CD4-positive, alpha-beta T cell treated with Interleukin-4 for 4 hours (primary cell): ENCODE measurements around the gene CXCL12.

Experiments
- DNase-seq: peaks from one replicate; pipeline ENCODE4 v3.0.0-alpha.2; 2020

Gene CXCL12

DNA sequence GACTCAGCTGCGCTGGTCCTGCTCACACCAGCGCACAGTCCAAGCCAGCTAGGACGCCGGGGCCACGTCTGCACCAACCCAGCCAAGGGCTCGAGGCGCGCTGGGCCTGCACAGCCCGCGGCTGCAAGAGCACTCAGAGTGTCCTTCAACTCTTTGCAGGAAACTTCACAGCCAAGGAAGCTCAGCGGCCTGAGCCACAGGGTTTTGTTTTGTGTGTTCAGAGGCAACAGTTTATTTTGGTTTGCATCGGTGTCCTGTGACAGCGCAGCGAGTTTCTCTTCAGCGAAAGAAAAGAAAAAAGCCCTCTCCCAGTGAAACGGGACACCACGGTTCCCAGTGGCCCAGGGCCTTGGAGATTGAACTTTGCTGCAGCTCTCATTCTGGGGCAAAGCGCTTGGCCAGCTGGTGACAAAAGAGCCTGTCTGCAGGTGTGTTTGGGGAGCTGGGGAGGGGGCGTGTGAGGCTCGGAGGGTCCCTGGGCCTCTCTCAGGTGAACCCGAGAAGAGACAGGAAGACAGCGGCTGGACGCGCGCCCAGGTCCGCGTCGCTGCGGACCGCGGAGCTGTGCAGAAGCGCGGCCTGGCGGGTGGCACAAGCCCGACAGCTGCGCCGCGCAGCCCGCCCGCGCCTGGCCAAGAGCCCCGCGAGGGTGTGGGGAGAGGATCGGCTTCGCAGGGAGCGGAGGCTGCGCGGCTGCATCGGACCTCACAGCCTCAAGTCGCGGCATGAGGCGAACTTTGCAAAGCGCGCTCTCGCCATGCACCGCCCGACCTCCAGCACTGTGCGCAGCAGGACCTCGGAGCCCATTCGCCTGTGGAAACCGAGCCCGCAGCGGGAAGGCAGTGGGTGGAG, 922 bp downstream of the CXCL12 start:
- DNase-seq: no peak

DNA sequence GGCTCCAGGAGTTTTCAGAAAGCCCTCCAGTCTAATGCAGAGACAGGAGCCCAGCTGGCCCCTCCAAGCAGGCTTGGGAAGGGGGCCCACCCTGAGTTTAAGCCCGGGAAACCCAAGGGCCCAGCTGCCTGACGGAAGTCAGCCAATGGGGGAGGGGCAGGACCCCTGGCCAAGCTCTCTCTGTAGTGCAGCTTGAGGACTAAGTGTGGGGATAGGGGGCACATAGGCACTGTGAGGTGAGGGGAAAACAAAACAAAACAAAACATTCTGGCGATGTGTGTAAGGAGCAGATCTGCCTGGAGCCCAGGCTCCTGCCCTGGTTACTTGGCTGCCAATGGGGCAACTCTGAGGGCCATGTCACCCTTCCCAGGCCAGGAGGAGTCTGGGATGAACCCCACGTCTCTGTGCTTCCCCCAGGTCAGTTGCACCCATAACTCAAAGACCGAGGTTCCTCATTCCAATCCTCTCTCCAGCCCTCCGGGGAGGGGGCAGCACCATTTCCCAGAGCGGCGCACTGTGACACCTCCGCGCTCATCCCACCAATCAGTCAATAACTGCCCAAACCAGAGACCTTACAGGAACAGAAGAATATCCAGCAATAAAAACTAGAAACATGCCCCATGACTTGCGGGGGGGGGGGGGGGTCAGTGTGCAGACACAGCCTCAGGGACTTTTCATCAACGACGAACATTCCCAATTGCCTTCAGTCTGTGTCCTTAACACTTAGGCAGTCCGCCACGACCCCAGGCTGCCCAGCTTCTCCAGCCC, 1.7 kb downstream of the CXCL12 start:
- DNase-seq: no peak

DNA sequence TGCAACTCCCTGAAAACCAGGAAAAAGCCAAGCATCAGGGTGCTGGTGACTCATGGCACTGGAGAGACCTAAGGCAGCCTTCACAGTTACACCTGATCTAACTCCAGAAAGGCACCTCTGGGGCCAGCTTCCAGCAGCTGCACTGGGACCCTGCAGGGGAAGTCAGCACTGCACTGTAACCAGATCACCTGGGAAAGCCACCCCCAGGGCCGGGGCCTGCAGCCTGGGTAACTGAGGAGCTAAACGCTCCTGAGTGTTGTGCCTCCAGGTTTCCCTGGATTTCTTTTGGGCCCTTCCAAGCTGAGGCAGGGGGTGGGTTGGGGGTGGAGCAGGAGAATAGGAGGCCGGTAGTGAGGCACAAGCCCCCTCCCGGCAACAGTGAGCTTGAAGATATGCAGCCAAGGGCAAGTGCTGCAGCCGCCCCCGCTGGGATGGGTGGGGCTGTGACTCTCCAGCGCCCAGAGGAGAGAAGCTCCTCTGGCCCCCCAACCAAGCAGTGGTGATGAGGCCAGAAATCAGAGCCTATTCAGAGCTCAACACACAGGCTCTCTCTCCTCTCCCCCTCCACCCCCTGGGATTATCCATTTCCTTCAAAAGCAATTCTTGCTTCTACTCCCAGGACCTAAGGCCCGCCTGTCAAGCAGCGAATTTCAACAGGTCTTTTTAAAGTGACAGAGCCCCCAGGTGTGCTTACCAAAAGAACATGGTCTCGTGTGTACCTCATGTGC, 2.6 kb downstream of the CXCL12 start:
- DNase-seq: no peak

DNA sequence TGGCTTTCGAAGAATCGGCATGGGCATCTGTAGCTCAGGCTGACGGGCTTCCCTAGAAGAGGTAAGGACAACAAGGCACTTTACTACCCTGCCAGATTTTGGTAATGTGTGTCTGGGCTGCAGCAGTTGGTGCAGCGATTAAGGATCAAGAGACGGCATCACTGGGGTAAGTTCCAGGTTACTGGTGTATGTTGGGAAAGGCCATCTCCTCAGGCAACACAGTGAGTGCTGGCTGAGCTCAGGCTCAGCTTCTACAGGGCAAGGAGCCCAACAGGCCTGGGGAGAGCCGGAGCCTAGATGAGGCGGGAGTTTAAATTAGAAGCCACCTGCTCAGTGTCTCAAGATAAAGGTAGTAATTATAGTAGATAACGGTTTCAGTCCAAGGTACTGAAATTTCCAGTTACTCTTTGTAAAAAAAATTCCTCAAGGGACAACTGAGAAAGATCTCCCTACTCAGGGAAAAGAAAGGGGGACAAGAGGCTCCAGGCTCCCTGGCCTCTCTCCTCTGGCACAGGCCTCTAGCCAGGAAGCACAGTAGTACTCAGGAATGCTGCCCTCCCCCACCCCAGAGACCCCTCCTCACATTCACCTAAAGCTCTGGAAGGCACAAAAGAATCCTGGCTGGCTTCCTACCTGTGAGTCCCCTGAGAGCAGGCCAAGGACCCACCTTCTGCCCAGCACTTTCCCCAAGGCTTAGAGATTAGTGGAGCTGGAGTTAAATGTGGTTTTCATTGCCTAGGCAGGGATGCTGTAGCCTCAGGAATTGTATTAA, 3.9 kb downstream of the CXCL12 start:
- no peak for DNase-seq

DNA sequence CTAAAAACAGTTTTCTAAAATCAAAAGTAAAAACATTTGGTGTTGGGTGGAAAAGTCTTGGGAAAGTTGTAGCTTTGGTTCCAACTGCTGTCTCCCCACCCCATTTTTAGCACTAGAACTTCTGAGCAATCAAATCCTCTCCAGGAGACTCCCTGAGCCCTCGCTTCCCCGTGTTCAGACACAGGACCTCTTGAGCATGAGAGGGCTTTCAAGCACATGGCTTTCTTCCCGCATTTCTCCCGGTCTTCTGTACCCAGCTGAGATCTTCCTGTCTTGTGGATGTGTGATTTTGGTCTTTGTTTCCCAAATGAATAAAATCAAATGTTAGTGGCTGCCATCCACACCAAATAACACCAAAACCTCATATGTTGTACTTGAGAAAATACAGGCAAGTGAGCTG, 5.0 kb downstream of the CXCL12 start:
- no peak for DNase-seq

DNA sequence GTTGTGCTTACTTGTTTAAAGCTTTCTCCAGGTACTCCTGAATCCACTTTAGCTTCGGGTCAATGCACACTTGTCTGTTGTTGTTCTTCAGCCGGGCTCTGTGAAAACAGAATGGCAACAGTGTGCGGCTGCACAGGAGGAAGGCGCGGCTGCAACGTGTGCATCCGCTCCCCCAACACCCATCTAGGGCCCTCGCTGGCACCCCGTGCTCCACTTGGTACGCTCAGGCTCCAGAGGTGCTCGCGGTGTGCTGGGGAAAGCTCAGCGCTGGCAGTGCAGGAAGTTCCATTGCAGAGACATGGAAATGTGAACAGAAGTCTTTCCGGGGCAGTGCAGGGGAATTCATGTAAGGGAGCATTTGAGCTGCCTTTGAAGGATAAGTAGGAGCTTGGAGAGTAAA, 6.3 kb downstream of the CXCL12 start:
- no peak for DNase-seq

DNA sequence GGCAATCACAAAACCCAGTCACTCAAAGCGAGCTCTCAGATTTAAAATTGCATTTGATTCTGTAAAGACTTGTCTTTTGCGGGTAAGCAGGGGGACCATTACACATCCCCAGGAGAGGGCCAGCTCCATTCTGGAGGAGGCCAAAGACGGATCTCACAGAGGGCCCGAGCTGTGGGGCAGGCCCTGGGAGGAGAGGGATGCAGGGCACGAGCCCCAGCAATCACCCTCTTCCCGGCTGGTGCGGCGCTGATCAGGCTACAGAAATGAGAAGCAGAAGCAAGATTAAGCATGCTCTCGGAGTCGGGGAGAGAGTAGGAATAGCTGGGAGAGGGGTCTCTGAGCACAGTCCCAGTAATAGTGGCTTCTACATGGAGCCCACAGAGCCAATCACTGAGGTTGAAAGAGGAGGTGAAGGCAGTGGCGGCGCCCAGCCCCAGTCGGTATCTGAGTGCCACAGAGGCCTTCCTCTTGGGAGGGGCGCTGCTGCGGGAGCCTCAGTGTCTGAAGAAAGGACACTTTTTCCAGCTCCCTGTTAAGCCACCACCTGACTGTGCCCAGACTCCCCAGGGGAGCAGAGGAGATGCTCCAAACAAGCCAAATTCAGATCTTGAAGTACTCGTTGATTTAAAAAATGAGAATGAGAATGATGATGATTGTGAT, 7.1 kb downstream of the CXCL12 start:
- DNase-seq: no peak

DNA sequence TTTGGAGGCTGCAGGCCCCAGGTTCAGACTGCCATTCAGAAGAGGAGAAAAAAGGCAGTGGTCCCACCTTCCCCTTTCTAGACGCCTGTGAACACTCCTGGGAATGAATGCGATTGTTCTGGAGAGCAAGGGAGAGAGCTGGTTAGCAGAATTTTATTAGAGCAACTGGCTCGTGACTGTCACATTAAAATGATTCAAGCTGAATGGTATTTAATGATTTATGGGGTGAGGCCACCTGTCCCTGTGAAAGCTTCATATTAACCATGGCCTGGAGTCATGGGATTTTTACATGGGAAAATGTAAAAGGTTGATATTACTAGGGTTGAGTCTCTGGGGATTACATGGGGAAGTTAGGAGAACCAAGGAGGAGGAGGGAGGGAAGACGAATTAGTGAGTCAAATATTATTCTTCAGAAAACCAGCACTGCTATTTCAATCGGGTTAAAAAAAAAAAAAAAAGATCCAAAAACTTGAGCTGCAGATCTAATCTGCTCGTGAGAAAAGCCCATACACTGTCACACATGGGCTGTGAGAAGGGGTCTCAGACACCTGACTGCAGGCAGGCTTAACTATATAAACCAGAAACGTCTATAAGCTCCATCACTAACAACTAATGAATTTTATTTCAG, 8.3 kb downstream of the CXCL12 start:
- no peak for DNase-seq

DNA sequence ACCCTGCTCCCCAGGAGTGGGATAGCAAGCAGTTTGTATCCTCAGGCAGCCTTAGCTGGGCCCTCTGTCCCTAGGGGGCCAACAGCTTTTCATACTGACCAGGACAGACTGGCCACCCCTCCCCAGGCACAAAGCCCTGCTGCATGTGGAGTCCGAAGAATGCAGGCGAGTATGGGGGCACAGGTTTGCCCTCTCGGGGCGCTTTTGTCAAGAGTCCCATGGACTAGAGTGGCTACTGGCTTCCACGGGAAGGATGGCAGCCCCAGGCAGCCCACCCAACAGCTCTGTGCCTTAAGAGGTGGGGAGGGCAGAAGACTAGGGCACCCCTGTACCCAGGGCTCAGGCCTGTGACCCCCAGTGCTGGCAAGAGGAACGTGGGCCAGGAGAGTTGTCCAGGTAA, 10.7 kb downstream of the CXCL12 start:
- DNase-seq: no peak

DNA sequence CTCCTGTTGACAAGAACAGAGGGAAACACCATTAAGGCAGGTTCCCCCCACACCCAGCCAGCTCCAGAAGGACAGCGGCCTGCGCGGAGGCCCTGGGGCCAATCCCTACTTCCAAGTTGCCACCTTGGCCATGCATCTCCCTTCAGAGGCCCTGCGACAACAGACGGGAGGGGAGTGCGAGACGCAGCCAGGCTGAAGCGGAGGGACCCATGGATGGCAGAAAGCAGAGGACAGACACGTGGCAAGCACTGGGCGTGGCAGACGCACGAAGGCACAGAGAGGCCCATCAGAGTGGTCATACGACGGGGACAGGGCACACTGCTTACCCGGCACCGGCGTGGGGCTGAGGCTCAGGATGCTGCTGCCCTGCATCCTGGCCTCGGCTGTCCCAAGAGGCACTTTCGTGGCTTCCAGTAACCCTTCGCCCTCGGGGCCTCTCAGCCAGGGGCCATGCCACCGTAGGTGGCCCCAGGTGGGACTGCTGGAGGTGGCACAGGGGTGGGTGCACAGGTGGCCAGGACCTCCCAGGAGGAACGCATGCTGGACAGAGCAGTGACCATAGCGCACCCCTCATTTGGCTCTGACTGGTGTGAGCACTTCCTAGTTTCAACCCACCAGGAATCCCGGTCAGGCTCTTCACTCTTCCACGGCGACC, 11.4 kb downstream of the CXCL12 start:
- no peak for DNase-seq

DNA sequence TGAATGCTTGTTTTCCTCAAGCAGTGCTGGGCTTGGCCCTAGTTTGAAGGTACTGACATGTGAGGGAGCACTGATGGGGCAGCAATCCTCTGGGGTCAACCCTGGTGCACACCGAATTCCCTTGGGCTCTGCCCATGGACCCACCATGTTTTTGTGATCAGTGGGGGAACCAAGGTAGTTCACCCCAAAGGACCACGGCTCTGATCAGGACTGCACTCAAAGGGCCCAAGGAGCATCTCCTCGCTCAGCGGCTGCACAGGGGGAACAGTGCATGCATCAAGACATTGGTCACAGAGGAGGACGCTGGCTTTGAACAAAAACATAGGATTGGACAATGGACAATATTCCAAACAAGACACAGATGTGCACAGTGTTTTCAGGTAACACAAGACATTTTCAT, 12.7 kb downstream of the CXCL12 start:
- no peak for DNase-seq

DNA sequence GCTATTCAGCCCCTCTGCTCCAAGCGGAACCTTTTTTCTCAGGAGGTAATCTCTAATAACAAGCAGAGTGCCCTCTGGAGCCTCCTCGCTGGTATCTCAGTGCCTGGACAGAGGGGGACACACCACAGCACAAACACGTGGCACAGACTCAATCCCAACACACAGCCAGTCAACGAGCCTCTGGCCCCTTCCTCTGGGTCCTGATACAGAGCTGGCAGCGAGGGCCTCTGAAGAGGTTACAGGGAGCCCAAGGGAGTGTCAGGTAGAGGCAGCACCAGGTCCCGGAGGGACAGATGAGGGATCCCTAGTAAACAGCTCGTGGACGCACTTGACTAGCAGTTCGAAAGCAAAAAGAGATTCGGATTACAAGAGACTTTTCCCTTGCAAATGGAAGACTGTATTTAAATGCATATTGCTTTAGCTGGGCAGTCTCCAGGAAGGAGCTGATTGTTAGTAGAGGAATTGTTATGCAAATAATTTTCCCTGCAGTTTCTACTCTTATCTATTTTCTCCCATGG, 14.1 kb downstream of the CXCL12 start:
- DNase-seq: no peak

DNA sequence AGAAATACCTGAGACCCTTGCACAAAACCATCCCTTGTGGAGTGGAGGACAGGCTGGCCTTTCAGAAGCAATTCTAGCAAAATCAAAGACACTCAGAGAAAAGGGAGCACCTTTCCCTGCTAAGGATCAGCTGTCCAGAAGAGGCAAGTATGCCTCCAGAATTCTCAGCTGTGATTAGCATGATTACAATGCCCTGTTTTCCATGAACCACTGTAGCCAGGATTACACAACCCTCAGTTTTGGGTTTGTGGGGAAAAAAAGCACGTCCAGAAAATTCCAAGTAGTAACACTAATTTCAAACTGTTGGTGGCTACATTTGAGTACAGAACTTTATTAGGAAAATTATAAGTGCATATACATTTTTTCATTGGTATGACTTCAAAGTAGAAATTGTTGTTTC, 15.0 kb downstream of the CXCL12 start:
- DNase-seq: no peak

DNA sequence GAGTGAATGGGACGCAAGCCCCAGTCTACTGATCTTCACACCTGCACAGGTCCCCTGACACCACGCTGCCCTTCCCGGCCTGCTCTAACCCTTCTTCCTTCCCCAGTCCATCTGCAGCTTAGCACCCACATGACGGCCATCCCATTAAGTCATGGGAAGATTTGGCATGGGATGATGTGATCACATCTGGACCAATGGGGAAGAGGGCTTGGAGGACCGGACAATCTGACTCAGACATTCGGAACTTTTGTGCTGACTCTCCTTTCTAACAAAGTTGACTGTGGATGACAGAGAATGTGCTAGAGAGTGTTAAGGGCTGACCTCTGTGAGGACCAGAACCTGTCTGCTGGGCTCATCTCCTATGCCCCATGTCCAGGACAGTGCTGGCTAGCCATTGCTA, 15.6 kb downstream of the CXCL12 start:
- no peak for DNase-seq

DNA sequence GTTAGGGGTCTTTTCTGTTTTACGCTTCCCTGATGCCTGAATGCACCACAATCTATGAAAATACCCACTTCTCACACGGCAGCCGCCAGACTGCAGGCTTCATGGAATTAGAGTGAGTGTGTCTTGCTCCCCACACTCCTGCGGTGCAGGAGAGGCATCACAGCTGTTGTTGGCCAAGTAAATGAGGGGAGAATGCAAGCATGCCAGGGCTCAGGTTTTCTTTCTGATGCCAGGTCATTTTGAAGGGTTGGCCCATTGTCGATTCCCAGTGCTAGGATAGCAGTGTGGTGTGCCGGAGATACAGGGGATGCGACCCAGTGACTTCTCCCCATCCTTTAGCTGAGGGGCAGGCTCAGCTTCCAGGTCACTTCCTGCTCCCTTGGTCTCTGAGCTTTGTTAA, 16.3 kb downstream of the CXCL12 start:
- no peak for DNase-seq

DNA sequence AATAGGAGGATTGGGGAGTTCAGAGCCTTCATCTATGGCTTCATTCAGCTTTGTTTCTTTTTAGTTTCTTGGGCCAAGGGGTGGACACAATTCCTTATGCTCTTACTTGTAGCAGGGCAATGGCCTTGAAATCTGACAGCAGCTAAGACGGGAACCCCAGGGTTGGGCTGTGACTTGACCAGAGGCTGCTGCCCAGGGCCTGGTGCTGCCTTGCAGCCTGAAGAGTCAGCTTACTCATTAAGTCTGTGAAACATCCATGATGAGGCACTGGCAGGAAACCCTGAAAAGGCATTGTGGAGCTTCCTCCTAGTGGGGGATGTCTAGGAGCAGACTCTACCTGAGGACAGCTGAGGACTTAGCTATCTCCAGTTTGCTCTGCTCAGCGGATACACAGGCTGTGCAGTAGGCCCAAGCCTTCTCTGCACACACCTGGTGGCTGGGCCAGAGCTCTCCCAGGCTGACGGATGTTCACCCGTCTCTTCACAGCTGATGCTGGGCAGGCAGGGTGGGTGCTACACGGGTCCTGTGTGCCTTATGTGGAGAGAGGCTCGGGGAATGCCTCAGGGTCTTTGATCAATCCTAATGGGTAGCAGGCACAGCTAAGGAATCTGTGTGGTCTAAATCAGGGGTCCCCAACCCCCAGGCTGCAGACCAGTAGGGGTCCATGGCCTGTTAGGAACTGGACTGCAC, 17.8 kb downstream of the CXCL12 start:
- DNase-seq: no peak

DNA sequence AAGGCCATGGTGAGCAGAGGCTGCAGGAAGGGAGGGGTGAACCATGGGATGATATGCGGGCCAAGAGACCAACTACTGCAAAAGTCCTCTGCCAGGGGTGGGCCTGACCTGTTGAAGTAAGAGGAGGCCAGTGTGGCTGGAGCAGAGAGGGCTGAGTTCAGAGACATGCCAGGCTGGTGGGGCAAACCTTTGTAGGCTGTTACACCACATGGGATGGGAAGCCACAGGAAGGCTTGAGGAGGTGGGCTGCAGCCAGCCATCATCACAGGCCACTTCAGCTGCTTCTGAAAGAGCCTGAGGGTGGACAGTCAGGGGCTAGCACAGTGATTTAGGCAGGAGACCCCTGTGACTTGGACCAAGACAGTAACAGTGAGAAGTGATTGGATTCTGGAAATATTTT, 20.3 kb downstream of the CXCL12 start:
- DNase-seq: no peak

DNA sequence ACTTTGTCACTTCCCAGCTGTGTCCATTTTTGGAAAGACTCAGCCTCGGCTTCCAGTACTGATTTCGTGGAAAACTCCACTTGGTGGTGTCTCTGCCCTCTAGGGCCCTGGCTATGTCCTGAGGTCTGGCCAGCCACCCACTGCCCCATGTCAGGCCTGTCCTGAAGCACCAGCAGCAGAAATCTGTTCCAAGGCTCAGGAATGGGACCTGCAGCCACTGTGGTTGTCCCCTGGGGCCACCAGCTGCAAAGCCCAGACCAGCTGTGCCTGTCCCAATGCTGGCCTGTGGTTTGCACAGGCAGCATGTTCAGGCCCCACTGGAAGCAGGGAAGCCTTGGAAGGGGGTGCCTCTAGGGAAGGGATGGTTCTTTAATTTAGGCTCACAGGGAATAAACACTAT, 21.2 kb downstream of the CXCL12 start:
- no peak for DNase-seq

DNA sequence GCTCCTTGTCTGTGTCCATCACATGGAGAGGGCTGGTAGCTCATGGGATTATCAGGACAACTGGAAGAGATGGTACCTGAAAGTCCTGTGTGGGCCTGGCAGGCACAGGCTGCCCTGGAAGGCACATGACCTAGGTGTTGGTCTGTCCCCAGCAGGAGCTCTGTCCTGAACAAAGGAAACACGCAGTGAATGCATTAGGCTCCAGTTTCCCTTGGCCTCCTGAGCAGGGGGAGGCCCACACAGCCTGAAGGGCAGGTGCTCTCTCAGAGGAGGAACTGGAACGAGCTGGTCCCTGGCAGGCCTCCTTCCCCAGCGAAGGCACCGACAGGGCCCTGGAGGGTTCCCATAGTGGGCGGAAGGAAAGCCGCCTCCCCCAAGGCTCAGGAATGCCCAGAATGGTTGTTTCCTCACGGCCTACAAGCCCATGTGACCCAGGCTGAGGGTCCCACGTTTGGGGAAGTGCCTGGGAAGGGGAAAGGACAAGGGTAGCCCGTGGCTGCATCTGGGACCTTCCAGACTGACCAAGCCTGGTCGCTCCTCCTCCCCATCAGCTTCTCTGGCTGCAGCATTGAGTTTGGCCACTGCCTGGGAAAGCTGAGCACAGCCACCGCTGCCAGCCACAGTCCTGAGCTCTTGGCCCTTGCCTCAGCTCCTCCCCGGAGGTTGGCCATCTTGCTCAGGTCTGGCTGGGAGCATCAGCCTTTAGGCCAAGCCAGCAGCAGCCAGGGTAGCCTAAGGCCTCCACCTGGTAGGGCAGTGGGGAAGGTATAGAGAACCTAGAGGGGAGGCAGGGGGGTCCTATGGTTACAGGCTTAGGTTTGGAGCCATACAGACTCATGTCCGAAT, 21.8 kb downstream of the CXCL12 start:
- DNase-seq: no peak

DNA sequence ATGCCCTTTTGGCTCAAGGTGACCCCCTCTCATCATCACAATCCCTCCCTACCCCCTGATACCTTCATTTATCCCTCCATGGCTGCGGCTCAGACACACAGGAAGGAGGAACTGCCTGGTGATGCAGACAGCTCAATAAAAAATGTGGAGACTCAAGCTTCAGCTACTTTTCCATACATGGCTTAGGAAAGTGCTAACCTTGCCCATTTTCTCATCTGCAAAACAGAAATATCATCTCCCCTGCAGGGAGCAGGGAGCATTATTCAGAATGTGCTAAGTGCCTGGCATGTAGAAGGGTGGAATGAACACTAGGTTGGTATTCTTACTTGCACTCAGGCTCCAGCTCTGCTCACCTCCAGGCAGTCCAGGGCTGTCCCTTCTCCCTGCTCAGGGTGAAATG, 23.8 kb downstream of the CXCL12 start:
- no peak for DNase-seq
